ENCODE results near the gene UHRF2.

GRCh38 chr9:6383551-6384225, 29.3 kb upstream of the UHRF2 start:
- TF ChIP-seq TAF1 (IDR thresholded peaks at IDR 0.05; ENCODE audit: borderline replicate concordance, low read depth, low read length) (no peak), POLR2AphosphoS5 (IDR thresholded peaks at IDR 0.05; ENCODE audit: low read depth, low read length) (no peak), POLR2A (IDR thresholded peaks at IDR 0.05; ENCODE audit: low read depth, low read length) (no peak)

All from GM12892 (cell line).